DOHH2 (cell line): Measurements from ENCODE around the gene BPIFB2.

Experiments
- EZH2phosphoT487 ChIP-seq: fragments of 200-600 bp; sonication (generic); IDR thresholded peaks from 2 replicates; pipeline ENCODE4 v1.6.1; 2017; ENCODE audit warnings: borderline replicate concordance, mild to moderate bottlenecking, antibody characterized with exemption, low read length, moderate library complexity, mixed read lengths
- TF ChIP-seq, protein P1 (sequence below): fragments of 200-600 bp; sonication (generic); IDR thresholded peaks from one replicate; pipeline ENCODE4 v1.5.1; 2014; ENCODE audit warnings: antibody characterized with exemption, mild to moderate bottlenecking, low read depth, low read length; ENCODE audit not compliant: poor library complexity, severe bottlenecking

DNA sequence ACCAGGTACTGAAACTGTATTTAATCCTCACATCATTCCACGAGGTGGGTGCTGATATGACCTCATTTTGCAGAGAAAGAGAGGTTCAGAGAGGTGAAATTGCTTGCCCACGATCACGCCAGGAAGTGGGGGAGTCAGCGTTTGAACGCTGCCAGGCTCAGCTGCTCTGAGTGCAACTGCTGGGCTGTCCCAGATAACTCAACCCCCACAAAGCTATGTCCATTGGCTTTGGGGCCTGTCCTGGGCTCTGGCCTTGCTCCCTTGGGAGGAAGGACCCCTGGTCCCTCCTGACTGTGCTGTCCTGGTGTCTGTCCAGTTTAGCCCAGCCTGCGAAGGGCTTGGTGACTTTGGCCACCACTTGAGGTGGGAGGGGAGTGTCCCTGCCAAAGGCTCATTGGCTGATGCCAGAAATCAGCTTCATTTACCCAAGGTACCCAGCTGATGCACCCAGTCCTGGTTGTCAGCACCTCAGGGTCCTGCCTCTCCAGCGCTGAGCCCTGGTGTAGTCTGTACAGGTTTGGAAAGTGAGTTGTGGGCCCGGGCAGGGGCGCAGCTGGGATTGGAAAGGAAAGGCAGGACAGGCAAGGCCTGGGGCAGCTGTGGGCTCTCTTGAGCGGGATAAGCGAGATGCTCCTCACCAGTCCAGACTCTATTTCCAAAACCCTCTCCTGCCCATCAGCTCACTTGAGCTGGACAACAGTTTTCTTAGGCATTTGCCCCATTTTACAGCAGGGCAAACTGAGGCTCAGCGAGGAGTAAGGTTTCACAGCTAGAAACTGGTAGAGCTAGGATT lies 41.7 kb upstream of the BPIFB2 start:
- TF ChIP-seq, protein P1, sequence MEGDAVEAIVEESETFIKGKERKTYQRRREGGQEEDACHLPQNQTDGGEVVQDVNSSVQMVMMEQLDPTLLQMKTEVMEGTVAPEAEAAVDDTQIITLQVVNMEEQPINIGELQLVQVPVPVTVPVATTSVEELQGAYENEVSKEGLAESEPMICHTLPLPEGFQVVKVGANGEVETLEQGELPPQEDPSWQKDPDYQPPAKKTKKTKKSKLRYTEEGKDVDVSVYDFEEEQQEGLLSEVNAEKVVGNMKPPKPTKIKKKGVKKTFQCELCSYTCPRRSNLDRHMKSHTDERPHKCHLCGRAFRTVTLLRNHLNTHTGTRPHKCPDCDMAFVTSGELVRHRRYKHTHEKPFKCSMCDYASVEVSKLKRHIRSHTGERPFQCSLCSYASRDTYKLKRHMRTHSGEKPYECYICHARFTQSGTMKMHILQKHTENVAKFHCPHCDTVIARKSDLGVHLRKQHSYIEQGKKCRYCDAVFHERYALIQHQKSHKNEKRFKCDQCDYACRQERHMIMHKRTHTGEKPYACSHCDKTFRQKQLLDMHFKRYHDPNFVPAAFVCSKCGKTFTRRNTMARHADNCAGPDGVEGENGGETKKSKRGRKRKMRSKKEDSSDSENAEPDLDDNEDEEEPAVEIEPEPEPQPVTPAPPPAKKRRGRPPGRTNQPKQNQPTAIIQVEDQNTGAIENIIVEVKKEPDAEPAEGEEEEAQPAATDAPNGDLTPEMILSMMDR: no peak
- no peak for TF ChIP-seq EZH2phosphoT487
